ENCODE measurements around the gene CACNA1C.
A peak's percentile ranks its signal among the peaks of the same experiment; 100 is the strongest.

CACNA1C gene

DNA sequence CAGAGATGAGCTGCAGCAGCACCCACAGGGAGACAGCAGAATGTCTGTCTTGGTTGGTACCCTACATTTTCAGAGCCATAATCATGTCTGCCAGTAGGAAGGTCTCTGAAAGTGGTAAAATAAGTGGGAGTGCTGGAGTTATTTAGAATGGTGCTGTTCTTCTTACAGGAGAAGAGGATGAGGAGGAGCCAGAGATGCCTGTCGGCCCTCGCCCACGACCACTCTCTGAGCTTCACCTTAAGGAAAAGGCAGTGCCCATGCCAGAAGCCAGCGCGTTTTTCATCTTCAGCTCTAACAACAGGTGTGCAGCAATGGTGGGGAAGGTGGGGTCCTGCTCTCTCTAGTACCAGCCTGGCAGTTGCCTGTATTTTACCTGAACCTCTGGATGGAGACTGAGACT is 540.3 kb downstream of the CACNA1C start:
- no peak for DNase-seq (ENCODE audit: low read depth)

DNA sequence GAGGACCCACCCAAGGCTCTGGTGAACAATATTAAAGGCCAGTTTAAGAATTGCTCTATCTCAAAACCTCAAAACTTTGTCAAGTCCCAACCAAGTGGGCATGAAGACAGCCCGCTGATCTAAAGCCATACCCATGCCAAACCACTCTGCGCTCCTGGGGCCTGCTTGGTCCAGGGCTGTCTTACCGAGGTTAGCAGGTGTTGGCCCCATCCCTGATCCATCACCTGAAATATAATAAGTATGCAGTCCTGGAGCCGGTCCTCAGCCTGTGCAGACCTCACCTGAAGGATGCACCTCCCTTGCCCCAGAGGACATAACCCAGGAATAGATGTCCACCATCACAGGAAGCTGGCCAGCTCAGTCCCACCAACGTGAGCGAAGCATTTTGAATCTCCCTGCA is 543.7 kb downstream of the CACNA1C start:
- no peak for DNase-seq (ENCODE audit: low read depth)

DNA sequence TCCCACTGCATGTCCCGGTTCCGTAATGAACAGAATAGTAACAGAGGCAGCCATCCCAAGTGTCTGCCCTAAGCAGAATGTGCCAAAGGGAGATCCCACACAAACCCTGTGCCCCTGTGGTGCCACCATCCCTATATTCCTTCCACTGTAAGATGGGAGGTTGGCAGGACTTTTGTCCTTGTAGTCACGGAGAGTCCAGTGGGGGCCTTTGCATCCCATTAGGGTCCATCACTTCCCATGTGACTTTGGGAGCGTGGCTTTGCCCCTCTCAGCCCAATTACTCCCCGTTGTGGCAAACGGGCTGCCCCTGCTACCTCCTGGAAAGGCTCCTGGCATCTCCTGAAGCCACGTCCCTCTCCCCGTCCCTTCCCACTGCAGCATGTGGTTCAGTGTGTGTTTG is 552.5 kb downstream of the CACNA1C start:
- DNase-seq (ENCODE audit: low read depth) = no peak

DNA sequence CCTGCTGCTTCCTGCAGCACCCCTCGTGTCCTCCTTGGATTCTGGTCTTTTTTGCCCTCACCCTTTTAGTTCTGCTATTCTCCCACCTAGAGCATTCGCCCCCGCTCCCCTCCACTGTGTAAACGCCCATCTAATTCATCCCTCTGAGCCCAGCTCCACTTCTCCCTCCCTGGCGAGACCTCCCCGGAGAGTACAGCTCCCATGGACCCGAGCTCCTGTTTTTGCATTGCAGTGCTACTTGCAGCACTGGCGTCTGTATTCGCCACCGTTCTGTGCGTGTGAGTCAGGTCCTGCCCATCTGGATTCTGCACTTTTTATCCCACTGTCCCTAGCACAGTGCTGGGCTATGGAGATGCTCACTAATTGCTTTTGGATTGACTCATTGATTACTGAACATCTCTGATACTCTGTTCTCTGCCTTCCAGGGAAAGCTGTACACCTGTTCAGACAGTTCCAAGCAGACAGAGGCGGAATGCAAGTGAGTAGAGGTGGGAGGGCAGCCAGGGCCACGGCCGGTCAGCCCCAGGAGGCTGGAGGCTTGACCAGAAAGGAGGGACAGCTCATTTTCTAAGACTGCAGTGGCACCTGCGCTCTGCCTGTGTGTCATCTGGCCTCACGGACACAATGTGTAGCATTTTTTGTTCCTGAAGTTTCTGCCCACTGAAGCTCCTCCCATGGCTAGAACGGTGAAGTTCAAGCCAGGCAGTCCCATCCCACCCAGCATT is 553.6 kb downstream of the CACNA1C start:
- DNase-seq (ENCODE audit: low read depth) = no peak

DNA sequence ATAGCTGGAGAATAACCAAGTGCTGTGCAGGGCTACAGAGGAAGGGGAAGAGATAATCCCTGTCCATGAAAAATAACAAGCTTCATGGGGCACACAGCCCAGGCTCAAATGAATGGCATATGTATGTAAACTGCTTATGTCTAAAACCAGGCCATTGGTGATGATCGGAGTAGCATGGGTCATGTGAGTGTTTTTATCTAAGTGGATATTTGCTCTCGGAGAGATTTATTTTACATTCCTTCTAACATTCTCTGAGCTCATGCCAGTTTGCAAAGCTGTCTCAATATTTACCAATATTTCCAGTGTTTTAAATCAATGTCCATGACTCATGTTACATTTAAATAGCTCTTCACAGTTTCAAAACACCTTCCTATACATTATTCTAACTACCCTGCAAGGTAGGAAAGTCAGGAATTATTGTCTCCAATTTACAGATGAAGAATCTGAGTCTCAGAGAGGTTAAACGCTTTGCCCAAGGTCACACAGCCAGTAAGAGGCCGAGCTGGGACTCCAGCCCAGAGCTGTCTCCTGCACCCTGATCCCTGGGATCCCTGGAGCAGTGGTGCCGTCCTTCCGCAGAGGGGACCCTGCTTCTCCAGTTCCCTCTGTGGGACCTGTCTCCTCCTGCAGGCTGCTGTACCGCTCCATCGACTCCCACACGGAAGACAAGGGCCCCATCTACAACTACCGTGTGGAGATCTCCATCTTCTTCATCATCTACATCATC is 555.3 kb downstream of the CACNA1C start:
- no peak for DNase-seq (ENCODE audit: low read depth)

DNA sequence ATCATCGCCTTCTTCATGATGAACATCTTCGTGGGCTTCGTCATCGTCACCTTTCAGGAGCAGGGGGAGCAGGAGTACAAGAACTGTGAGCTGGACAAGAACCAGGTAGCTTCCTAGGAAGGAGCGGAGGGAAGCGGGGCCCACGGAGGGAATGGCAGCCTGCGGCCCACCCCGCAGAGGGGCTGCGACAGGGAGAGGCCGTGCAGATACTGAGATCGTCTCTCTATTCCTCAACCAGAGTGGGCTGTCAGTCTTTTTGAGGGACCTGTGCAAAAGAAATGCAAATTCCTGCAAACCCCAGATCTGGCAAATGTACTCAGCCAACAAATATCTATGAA is 555.8 kb downstream of the CACNA1C start:
- DNase-seq (ENCODE audit: low read depth) = no peak

DNA sequence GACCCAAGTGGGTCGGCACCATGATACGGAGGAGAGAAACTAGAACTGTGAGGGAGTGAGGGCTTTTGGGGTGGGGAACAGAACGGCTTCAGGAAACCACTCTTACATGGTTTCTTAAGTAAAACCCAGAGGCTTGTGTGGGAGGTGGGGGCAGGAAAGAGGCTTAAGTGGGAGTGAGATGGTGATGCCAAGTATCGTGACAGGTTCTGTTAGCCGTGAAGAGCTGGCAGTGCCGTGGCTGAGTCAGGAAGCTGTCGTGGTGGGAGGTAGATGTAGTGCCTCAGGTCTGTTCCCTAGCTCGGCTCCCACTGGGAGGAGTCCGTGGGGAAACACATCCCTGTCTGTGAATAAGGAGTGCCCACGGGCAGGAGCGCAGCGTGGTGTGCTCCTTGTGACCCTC is 556.2 kb downstream of the CACNA1C start:
- DNase-seq (ENCODE audit: low read depth) = no peak

DNA sequence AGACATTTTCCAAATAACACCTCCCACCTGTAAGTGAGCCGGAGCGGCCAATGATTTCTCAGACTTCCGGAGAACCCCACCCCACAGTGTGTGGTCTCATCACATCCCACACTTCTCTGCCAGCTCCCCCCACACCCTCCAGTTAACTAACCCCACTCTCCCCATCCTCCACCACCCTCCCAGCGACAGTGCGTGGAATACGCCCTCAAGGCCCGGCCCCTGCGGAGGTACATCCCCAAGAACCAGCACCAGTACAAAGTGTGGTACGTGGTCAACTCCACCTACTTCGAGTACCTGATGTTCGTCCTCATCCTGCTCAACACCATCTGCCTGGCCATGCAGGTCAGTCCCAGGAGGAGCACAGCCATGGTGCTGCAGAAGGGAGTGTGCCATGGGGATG is 557.6 kb downstream of the CACNA1C start:
- no peak for DNase-seq (ENCODE audit: low read depth)

DNA sequence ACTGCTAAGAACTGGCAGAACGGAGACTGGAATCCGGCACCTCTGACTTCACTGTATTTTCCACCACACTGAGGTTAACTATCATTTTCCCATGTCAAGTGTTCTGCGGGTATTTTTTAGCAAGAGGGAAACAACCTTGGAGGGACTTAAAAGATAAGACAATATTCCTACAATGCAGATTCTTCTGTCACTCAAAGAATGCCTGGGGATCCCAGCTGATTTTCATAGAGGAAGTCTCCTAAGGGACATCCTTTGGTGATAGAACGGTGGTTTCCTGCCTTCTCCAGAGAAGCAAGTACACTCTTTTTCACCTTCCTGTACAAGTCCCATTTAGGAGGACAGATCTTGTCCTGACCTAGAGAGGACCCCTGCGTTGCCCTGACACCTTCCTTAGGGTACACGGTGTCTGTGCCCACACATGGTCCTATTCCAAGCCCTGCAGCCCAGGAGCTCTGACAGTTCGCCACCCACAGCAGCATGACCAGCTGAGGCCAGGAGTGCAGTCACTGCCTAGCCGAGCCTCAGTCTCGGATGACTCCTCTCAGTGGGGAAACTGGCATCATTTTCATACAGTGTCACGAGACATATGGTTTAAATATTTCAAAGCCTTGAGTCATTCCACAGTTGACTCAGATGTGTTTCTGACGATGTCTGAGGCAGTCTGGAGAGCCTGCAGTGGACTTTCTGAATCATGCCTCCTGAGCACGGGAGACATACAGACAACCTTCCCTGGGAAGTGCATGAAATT is 560.7 kb downstream of the CACNA1C start:
- DNase-seq (ENCODE audit: low read depth) = peak; percentile 98

DNA sequence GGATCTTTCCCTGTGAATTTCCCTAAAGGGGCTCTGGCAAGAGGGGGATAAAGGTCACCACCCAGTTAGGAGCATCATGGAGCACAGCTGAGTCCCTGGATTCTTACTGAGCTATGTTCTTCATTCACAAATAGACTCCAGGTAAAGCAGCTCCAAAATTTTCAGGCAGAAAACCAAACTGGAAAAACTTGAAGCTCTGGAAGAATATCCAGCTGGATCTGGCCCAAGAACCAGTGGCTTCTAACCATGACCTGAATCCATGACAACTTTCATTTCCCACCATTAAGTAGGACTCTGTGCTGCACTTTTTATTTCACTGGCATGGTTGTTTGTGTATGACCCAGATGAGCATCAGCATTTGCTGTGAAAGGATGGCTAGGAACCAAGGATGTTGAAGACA is 561.6 kb downstream of the CACNA1C start:
- DNase-seq (ENCODE audit: low read depth) = peak; percentile 38

DNA sequence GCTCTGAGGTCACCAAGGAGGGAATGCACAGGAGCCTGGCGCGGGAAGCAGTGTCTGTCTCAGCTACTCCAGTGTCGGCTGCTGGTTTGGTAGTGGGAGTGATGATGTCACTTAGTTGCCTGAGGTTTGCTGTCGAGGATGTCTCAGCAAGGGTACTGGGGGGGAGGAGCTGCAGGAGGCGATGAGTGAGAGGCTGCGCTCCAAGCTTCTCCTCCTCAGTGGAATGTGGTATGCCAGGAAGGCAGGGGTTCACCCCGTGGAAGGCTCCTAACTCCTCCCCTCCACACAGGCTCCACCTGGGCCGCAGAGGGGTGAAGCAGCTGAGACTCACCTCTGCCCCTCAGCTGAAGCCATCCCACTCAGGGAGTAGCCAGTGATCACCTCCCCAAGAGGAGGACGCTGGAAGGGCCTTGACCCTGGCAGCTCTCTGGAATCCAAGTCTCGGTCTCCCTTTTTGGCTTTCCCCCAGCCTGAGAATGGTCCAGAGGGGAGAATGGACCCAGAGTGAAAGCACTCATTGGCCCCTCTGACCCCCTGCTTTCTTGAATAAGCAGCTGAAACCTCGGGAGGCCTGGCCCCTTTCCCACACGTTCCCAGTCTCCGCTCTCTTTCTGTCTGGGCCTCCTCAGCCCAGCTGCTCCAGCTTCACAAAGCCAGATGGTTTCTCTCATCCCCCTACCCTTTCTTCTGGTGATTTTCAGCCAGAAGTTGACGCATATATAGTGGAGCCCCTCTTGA is 563.0 kb downstream of the CACNA1C start:
- peak; percentile 40 for DNase-seq (ENCODE audit: low read depth)

DNA sequence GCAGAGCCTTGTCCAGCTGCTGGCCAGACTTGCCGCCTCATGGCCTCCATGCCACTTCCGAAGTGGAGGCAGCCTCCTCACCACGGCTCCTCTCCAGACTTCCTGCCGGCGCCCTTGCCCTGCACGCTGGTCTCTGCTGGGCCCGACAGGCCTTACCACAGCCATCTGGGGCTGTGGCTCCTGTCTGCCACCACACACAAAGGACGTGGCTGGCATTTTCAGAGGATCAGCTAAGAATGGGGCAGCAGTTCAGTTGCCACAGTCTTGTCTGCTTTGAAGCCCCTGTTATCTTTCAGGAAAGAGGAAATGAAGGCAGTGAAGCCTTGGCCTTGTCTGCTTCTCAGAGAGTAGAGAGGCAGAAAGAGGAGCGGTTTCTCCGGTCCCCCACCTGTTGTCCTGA is 564.0 kb downstream of the CACNA1C start:
- no peak for DNase-seq (ENCODE audit: low read depth)

DNA sequence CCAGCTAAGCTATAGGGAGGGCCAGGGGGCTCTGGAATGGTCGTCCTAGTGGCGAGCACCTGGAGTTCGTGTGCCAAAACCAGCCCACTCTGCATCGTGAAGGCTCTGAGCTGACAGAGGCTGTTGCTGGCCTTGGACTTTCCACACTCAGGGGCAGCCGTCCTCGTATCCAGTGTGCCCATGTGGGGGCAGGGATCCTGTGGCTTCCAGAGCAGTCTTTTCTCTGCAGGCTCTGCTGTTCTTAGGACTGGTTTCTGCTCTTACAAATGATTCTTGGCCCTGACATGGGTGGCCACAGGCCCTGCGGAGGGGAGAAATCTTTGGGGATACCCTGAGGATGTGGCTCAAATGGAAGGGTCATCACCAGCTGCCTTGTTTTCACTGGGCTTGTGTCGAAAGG is 564.6 kb downstream of the CACNA1C start:
- no peak for DNase-seq (ENCODE audit: low read depth)

DNA sequence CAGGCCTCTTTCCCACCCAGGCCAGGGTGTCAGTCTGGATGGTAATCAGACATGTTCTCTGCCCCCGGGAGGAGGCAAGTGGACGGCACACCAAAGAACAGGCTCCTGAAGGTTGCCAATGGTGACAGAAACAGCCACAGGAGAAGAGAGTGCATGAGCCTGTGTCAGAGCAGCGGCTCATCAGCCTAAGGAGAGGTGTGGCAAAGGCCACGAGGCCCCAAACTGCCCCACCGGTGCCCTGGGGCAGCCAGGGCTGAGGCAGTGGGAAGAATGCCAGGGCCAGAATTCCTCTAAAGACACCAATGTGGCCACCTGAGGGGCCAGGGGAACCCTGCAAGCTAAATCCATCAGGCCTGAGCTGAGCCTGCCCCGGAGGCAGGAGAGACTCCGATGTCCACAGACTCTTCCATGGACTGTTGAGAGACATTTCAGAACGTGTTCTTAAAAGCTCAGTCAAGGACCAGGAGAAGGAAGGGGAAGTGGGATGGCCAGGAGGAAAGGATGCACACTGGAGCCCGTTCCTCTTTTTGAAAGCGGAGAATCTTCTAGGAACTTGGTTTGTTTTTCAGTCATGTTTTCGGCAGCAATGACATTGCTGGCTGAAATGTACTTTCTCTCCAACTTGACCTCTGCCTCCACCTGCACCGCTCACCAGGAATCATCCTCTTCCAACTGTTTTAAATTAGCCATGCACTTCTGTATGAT is 565.7 kb downstream of the CACNA1C start:
- DNase-seq (ENCODE audit: low read depth) = no peak

DNA sequence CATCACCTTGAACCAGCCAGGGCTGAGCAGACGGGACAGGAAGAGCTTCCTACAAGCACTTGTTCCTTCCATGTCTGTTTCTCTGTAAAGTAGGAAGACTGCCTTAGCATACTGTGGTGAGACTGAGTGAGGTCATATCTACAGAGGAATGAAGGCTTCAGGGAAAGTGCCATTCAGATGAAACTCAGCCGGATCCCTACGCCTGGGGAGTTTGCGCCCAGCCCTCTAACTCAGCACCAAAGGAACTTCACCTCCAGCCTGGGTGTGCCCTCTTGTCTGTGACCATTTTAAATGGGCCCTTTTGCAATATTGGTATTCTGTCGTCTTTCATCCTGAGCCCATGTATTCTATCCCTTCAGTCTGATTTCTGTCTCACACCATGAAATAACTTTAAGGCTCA is 566.3 kb downstream of the CACNA1C start:
- DNase-seq (ENCODE audit: low read depth) = no peak

DNA sequence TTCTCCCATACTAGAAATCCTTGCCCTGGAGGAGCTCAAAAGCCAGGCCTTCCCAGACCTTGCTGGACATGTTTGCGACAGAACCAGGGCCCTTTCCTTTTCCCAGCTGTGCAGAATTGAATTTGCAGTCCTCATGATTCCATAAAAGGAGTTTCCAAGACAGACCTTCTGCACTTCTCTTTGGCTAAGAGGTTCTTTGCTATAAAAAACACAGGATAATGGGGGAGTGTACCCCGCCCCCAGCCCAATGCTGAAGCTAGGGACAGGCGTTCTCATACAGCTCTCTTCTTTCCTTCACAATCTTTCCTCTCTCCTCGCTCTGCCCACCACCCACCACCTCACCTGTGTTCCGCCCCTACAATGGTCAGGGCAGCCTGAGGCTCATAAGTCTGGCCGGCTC is 569.7 kb downstream of the CACNA1C start:
- DNase-seq (ENCODE audit: low read depth) = no peak

DNA sequence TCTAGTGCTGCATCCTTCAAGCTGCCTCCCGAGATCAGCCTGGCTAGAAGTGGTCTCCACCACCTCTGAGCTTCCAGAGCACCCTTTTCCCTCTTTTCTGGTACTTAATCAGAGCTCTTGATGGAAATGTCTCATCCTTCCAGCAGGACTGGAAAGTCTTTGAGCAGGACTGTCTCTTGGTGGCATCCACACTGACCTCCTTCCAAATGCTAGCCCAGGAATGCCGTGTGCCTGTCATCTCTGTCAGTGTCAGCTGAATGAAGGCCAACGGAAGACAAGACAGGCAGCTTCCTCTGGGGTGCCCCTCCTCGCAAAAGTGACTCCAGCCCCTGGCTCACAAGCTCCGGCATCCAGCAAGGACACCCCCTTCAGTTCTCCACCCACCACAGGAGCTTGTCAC is 570.7 kb downstream of the CACNA1C start:
- DNase-seq (ENCODE audit: low read depth) = no peak

DNA sequence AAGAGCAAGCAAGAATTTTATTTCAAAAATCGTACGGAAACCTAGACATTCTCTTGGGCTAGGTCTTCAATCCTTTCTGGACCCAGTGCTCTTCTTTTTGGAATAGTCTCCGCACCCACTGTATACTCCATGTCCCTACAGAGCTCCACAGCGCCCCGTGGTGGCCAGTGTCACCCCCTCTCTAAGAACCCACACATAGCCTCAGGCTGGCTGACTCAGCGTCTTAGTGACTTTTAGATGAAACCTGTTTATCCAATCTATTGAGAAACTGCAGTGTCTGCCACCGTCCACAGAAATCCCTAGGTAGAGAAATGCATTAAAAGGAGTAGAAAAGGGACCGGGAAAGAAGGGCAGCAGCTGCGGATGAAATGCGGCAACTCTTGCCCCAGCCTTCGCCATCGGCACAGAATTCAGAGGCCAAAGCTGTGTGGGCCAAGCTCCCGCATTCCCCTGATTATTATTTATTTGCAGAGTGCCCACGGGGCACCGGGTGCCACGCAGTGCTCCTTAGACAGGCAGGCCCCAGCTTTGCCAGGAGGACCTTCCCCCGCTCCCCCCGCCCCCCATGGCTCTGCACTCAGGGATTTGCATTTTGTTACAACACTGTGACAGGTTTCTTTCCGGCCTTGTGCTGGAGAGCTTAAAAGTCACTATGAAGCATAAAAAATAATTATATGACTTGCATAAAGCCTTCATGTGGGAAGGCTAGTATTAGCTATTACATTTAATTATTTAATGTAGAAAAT is 571.9 kb downstream of the CACNA1C start:
- DNase-seq (ENCODE audit: low read depth) = peak; percentile 67

DNA sequence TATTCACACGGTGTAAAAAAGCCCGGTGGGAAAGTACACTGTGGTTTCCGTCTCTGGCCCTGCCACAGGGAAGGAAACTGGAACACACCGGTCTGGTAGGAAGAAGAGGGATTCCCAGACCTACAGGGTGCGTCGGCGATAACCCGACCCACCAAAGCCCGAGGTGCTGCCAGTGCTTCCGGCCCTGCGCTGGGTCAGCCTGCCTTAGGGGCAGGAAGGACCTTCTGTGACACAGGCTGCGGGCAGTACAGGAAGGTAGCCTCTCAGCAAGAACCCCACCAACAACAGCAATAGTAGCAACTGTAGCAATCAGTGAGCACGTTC is 572.5 kb downstream of the CACNA1C start:
- no peak for DNase-seq (ENCODE audit: low read depth)

DNA sequence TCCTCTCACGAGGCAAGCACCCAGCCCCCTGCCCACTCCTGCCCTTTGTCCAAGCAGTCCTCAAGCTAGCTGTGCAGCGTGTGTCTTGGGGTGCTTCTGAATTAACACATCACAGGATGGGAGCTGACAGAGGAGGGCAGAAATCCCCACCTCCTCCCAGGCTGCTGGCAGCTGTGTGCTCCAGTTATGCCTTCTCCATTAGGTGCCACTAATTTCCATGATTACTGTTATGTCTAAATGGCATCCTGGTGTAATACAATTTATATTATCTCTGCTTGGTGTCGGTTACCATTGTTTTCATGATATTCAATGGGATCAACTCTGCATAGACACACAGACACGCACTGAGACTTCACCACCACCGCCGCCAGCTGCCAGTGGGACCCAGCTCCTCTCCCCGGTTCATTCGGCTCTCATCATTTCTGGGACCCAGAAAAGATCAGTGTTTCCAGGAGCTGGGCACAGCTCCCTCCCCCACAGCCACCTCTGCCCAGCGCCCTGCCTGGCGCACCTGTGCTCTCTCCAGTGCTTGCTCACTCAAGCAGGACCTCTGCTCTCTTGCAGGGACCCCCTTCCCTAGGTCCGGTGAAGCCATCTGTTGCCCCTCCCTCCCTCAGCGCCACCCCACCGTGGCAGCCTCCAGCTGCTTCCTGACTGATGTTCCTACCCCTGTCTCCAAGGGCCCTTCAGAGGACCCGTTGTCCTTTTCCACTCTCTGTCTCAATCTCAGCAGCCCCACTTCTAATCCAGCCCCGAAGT is 574.5 kb downstream of the CACNA1C start:
- DNase-seq (ENCODE audit: low read depth) = no peak

DNA sequence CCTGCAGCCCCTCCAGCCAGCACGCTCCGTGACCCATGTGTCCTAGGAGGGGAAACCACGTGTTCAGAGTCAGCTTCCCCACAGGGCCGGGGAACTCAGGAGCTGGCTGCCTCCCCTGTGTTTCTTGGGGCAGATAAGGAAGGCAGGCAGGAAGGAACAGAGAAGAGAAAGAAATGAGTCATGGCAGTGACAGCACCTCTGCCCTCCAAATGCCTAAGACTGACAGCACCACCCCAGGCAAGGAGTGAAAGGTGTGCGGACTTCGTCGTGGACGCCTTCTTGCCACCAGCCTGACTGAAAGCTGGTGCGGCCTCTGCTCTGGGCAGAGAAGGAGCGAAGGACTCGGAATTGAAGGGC is 575.0 kb downstream of the CACNA1C start:
- DNase-seq (ENCODE audit: low read depth) = no peak

Measured in EH (cell line).